Measurements from ENCODE around the gene GINS2. TPM values are rescaled to one million over a fixed set of nuclear protein-coding genes. Genes with fewer than 3 reads are reported as not detected.

Gene GINS2
- total RNA-seq, 1 donor from 2014 or later = 6.5 TPM

GRCh38 chr16:85648805-85649204, 39.9 kb downstream of the GINS2 start:
- no peak for DNase-seq (ENCODE audit: low read depth)
- TF ChIP-seq CTCF (IDR thresholded peaks at IDR 0.05; ENCODE audit: insufficient read depth, low read length, poor library complexity, severe bottlenecking) = no peak
- H3K36me3 ChIP-seq (ENCODE audit: control insufficient read depth, insufficient read depth, low read length) = no peaks in the 10 kb centered on the region
- no peaks in the 10 kb centered on the region for H3K27me3 ChIP-seq (ENCODE audit: control insufficient read depth, insufficient read depth, low read length)
- no peak overlapping the region for H3K4me3 ChIP-seq (ENCODE audit: low read depth, low read length)

- H3K4me3 ChIP-seq (ENCODE audit: low read depth, low read length) = no peak overlapping the region
- TF ChIP-seq CTCF (IDR thresholded peaks at IDR 0.05; ENCODE audit: insufficient read depth, low read length, poor library complexity, severe bottlenecking) = no peak
- no peak for DNase-seq (ENCODE audit: low read depth)
- no peaks in the 10 kb centered on the region for H3K27me3 ChIP-seq (ENCODE audit: control insufficient read depth, insufficient read depth, low read length)
- no peaks in the 10 kb centered on the region for H3K36me3 ChIP-seq (ENCODE audit: control insufficient read depth, insufficient read depth, low read length)
Observed at GRCh38 chr16:85648070-85648714, 40.6 kb downstream of the GINS2 start.

- no peak for DNase-seq (ENCODE audit: low read depth)
- no peaks in the 10 kb centered on the region for H3K27me3 ChIP-seq (ENCODE audit: control insufficient read depth, insufficient read depth, low read length)
- no peak overlapping the region for H3K4me3 ChIP-seq (ENCODE audit: low read depth, low read length)
- H3K36me3 ChIP-seq (ENCODE audit: control insufficient read depth, insufficient read depth, low read length) = no peaks in the 10 kb centered on the region
- no peak for TF ChIP-seq CTCF (IDR thresholded peaks at IDR 0.05; ENCODE audit: insufficient read depth, low read length, poor library complexity, severe bottlenecking)
Observed at GRCh38 chr16:85646976-85647375, 41.8 kb downstream of the GINS2 start.

DNA sequence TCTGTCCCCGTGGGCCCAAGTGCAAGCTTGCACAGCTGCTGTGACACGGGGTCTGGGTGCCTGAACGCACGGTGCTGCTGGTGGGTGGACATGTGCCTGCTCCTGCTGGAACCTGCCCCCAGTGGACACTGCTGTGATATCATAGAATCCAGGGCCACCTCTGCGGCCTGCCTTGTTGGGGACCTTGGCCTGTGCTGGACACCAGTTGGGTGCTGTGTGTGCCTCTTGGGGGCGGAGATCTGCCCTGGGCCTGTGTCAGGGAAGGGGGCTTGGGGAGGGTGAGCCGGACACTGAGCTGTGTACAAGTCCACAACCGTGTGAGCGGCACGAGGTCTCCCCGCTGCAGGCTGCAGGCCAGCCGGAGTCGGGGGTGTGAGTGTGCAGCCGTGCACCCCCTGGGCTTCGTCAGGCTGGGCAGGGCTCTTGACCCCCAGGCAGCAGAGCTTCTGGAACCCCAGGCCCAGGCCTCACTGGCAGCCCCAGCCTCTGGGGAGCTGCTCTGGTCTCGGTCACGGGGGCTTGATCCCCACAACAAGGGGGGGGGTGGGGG, 42.3 kb downstream of the GINS2 start:
- H3K27me3 ChIP-seq (ENCODE audit: control insufficient read depth, insufficient read depth, low read length) = no peaks in the 10 kb centered on the region
- no peak for TF ChIP-seq CTCF (IDR thresholded peaks at IDR 0.05; ENCODE audit: insufficient read depth, low read length, poor library complexity, severe bottlenecking)
- H3K36me3 ChIP-seq (ENCODE audit: control insufficient read depth, insufficient read depth, low read length) = no peaks in the 10 kb centered on the region
- H3K4me3 ChIP-seq (ENCODE audit: low read depth, low read length) = no peak overlapping the region
- DNase-seq (ENCODE audit: low read depth) = no peak

DNA sequence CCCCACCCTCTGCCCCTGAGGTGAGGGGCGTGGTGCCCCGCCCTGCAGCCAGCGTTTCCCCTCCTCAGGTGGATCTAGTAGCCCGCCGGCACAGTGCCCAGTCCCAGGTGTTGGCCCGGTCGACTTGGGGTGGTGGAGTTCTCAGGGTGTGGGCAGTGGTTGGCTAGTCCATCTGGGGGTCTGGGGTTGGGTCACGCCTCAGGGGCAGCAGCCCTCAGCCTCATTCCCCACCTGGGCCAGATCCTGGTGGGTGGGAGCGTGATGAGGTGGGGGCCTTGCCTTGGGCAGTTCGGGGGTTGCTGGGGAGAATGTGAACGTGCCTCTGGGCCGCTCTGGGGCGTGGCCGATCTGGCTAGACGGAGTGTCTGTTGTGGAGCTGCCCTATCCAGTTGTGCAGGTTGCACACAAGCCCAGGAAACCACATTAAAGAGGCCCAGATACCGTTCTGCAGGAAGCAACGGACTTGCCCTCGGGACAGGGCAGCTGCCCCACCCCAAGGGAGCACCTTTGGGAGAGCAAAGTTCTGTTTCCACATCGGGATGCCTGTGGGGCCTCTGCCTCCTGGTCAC, 43.6 kb downstream of the GINS2 start:
- Histone ChIP-seq H3K4me3 (ENCODE audit: low read depth, low read length) (no peak overlapping the region), H3K27me3 (ENCODE audit: control insufficient read depth, insufficient read depth, low read length) (no peaks in the 10 kb centered on the region), H3K36me3 (ENCODE audit: control insufficient read depth, insufficient read depth, low read length) (no peaks in the 10 kb centered on the region)
- no peak for DNase-seq (ENCODE audit: low read depth)
- TF ChIP-seq CTCF (IDR thresholded peaks at IDR 0.05; ENCODE audit: insufficient read depth, low read length, poor library complexity, severe bottlenecking) = no peak

All from kidney epithelial cell (primary cell).